ENCODE data around the gene HPD.
"Not testable (repeated sequence)": the region's sequence is repeated elsewhere in the genome, so short reads cannot be mapped to it uniquely, and the experiment has no call there.

HPD gene

GRCh38 chr12:121858662-121859572, at the start of gene HPD:
Gene HPD (minus strand): TSS chr12:121858859. CDS start chr12:121858823, 36 bp downstream.
- DNase-seq, result no peak

- no peak for DNase-seq
Observed at GRCh38 chr12:121905746-121906145, 47.1 kb upstream of the HPD start.

DNA sequence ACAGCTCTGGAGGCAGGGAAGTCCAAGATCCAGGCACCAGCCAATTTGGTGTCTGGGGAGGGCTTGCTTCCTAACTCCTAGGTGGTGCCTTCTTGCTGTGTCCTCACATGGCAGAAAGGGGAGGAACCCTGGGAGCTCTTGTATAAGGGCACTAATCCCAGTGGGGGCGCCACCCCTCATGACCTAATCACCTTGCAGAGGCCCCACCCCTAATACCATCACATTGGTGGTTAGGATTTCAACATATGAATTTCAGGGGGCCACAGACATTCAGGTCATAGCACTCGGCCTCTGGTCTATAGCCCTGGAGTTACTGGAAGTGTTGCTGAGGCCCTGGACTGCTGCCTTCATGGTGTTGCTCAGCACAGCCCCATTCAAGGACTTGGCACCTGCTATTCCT, 44.5 kb upstream of the HPD start:
- DNase-seq, result peak in 1 of 2 experiments; percentile 6

- no peak for DNase-seq
Observed at GRCh38 chr12:121899590-121899989, 40.9 kb upstream of the HPD start.

DNA sequence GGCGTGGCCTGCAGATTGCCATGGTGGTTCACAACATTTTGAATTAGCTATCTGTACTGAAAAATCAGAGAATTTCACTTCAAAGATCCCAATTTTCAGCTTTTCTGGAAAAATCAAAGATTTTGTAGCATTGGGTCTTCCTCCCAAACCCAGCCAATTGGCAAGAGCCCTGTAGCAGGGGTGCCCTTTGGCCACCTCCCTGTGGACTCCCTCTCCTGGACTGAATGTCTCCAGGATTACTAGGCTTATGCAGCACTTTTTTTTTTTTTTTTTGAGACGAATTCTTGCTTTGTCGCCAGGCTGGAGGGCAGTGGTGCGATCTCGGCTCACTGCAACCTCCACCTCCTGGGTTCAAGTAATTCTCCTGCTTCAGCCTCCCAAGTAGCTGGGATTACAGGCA, 39.6 kb upstream of the HPD start:
- no peak for DNase-seq

GRCh38 chr12:121894633-121895032, 36.0 kb upstream of the HPD start:
- peak; percentile 4 to 39 for DNase-seq

DNA sequence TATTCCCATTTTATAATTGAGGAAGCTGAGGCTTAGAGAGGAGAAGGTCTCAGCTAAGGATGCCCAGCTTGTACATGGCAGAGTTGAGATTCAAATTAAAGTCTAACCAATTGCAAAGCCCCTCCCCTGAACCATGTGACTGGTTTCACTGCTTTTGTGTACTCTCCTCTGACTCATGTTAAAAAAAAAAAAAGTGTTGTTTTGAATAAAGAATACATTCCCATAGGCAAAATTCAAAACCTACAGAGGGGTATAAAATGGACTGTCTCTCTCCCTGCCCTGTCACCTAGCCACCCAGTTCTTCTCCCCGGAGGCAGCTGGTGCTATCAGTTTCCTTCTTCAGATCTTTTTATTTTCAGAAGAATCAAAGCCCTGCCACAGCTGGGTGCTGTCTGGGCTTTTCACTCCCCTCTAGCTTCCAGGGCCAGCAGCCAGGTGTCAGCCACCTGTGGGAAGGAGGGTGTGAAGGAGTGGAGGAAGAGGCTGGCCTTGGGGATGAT, 35.4 kb upstream of the HPD start:
- DNase-seq, result no peak

DNA sequence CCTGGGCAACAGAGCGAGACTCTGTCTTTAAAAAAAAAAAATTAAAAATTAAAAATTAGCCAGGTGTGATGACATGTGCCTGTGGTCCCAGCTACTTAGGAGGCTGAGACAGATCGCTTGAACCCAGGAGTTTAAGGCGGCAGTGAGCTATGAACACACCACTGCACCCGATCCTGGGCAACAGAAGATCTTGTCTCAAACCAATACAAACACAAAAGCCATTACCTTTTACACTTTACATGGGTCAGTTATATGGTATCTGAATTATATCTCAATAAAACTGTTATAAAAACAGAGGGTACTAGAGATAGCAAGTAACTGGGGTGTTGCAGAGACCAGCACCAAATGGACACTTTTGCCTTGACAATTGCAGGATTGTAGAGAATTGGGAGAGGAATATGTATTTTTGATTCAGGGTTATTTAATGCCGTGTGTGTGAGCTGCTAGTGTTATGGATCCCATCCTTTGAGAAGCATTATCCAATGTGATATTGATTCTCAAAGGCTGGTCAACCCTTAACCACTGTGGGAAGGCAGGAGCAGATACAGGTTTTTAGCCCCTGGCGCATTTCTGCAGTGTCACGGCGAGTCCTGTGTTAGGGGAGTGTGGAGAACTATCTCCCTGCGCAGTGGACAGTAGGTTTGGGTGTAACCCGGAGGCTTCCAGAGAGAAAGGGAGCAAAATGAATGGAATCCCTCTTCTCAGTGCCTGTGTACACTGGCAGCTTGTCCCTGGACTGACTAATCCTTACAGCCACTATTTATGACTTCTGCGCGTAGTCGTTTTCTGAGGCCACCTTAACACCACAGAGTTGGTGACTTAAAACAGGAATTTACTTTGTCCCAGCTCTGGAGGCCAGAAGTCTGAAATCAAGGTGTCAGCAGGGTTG, 34.3 kb upstream of the HPD start:
- no peak for DNase-seq

GRCh38 chr12:121889661-121890060, 31.0 kb upstream of the HPD start:
- not testable (repeated sequence) for DNase-seq

DNA sequence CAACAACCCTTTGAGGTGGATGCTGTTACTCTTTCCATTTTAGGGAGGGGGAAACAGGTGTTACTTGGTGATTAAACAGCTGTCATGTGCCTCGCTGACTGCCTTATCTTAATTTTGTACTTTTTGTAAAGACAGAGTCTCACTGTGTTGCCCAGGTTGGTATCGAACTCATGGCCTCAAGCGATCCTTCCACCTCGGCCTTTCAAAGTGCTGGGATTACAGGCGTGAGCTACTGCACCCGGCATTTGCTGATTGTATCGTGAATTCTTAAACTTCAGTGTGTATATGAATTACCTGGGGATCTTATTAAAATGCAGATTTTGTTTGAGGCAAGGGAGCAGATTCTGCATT, 30.6 kb upstream of the HPD start:
- no peak for DNase-seq

DNA sequence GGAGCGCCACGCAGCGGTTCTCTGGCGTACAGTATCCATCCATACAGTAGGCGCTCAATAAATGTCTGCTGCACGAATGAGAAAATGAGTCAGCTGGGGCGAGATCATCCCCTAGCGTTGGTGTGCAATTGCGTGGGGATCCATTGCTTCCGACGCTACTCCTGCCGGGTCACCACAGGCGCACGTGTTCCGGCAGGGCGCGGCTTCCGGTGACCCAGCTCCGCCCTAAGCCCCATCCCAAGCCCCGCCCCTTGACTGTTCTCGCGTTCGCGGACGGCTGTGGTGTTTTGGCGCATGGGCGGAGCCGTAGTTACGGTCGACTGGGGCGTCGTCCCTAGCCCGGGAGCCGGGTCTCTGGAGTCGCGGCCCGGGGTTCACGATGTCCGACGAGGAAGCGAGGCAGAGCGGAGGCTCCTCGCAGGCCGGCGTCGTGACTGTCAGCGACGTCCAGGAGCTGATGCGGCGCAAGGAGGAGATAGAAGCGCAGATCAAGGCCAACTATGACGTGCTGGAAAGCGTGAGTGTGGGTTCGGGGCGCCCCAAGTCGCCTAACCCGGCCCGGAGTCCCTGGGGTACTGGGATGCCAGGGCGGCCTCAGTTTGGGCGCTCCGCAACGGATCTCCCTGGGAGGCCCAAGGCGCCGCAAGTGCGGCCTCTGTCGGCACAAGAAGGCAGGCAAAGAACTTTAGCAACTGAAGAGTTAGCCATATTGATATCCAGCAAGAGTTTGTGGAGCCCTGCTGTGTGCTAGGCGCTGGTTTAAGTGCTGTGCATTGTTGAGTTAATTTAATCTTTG, 30.0 kb upstream of the HPD start, which contains the start of gene PSMD9:
TSS of gene PSMD9 (plus strand) at position 313 of the 796 bp plus-strand sequence. CDS start at position 380, 67 bp downstream.
- DNase-seq, result peak; percentile 93 to 97

DNA sequence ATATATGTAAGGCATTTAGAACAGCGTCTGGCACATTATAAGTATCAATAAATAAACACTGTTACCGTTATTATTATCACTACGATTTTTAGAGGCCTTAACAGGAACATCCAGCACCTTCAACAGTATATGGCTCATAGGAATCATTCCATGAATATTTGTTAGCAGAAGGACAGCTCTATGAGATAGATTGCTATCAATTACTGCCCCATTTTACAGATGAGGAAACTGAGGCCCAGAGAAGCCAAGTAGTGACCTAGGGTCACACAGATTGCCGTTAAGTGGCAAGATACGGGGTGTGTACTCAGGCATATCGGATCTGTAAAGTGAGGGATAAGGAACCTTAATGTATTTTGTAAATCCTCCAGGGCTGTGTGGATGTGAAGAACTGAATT, 29.4 kb upstream of the HPD start:
- no peak for DNase-seq

- not testable (repeated sequence) for DNase-seq
Observed at GRCh38 chr12:121885129-121885528, 26.5 kb upstream of the HPD start.

- no peak for DNase-seq
Observed at GRCh38 chr12:121883315-121883660, 24.6 kb upstream of the HPD start.

DNA sequence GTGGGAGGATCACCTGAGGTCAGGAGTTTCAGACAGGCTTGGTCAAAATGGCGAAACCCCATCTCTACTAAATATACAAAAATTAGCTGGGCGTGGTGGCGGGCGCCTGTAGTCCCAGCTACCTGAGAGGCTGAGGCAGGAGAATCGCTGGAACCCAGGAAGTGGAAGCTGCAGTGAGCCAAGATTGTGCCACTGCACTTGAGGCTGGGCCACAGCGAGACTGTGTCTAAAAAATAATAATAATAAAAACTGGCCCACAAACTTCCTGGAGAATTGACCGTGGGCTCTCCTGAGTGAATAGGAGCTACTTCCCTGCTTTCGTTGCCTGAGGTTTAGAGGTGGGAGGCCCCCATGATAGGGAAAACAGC, 17.4 kb upstream of the HPD start:
- not testable (repeated sequence) for DNase-seq

- DNase-seq, result no peak
Observed at GRCh38 chr12:121875582-121875981, 16.9 kb upstream of the HPD start.

- DNase-seq, result peak; percentile 26 to 37
Observed at GRCh38 chr12:121874071-121874470, 15.4 kb upstream of the HPD start.

- no peak for DNase-seq
Observed at GRCh38 chr12:121873216-121873569, 14.5 kb upstream of the HPD start.

DNA sequence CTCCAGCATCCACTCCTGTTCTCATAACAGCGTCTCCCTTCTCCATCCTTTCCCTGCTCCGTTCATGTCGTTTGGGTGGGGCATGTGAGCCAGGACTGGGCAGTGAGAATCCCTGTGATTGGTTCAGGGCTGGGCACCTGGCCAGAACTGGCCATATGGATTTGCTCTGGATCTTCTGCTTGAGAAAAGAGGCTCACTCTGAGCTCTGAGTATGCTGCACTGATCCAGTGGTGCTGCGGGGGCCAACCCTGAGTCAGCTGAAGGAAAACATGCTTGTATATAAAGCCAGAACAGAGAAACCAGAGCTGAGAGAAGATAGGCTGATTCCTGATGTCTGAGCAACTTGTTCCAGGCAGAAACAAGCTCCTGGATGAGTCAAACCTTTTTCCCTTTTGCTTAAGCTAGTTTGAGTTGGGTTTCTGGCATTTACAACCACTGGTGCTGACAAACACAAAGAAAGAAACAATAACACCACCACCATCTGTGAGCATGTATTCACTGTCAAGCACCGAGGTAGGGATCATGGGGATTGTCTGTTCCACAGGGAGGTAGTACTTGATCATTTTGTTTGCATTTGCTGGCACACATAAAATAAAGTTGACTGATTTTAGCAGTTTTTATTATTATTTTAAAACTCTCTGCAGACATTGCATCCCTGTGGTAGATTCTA, 14.0 kb upstream of the HPD start:
- no peak for DNase-seq

DNA sequence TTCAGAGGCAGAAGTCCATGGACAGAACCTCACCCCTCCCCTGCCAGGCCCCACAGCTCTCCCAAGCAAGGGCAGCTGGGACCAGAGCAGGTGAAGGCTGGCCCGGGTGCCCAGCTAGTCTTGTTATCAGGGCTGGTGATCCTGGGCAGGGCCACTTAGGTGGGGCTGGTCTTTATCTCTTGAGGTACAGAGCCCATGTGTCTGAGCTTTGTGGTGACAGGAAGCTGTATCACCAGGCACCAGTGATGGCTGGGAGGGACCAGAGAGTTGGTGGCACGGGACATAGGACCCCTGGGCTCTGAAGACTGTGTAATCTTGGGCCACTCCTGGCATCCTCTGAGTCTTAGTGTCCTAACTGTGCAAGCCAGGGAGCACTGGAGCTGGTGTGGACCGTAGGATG, 12.8 kb upstream of the HPD start:
- DNase-seq, result no peak

DNA sequence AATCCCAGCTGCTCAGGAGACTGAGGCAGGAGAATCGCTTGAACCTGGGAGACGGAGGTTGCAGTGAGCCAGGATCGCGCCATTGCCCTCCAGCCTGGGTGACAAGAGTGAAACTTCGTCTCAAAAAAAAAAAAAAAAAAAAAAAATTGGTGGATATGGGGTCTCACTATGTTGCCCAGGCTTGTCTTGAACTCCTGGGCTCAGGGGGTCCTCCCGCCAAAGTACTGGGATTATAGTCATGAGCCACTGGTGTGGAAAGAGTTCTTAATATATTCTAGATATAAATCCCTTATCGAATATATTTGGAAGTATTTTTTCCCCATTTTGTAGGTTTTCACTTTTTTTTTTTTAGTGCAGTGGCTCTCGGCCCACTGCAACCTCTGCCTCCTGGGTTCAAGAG, 10.6 kb upstream of the HPD start:
- DNase-seq, result not testable (repeated sequence)

DNA sequence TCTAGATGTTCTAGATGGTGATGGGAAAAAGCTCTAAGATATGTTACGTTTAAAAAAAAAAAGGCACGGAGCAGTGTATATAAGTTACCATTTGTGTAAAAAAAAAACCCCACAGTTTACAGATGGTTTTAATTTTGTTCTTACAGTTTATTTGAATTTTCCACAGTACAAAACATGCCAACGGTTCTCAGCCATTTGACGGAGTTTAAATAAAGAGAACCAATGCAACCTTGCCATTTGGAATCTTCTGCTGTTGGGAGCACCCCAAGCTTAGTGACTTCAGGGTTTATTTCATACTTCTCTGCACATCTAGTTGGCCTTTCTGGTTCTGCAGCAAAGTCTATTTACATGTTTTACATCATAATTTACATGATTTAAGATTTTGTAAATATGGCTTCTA, 7.7 kb upstream of the HPD start:
- no peak for DNase-seq

Measured in Kasumi-1 (cell line).